ENCODE measurements around the gene TAF6. TPM values are rescaled to one million over a fixed set of nuclear protein-coding genes. Genes with fewer than 3 reads are reported as not detected.

TAF6 gene
- total RNA-seq, 1 experiment from 2014 or later: 87.1 TPM

GRCh38 chr7:100148225-100148558, 29.0 kb upstream of the TAF6 start:
- TF ChIP-seq CTCF (conservative IDR thresholded peaks at IDR 0.05): no peak
- Histone ChIP-seq H3K4me1 (ENCODE audit: insufficient read depth, low read length) (no peaks in the 10 kb centered on the region), H3K14ac (ENCODE audit: insufficient read depth, low read length) (no peak overlapping the region), H4K20me1 (ENCODE audit: control insufficient read depth, insufficient read depth, insufficient read length) (peaks cover 2% of the 10 kb centered on the region), H3K23me2 (ENCODE audit: insufficient read length, low read depth, low read length, poor library complexity, severe bottlenecking) (peaks cover 6% of the 10 kb centered on the region), H3K23ac (ENCODE audit: insufficient read length, low read depth, low read length) (no peak overlapping the region), H2BK20ac (ENCODE audit: low read depth, low read length, poor library complexity, severe bottlenecking) (no peak overlapping the region), H2BK120ac (ENCODE audit: low read depth, low read length, poor library complexity, severe bottlenecking) (no peak overlapping the region), H3K56ac (ENCODE audit: insufficient read length, low read depth, low read length) (no peak overlapping the region), H3K9me3 (ENCODE audit: control insufficient read depth, low read depth, low read length) (no peaks in the 10 kb centered on the region), H2AFZ (ENCODE audit: low read length) (no peak overlapping the region), H2AK5ac (ENCODE audit: insufficient read length, low read length) (no peak overlapping the region), H3K27me3 (ENCODE audit: insufficient read depth, low read length) (no peaks in the 10 kb centered on the region), H3T11ph (ENCODE audit: low read length) (no peak overlapping the region), H4K5ac (ENCODE audit: insufficient read length, low read depth, low read length) (no peak overlapping the region), H2BK15ac (ENCODE audit: low read depth, low read length) (no peak overlapping the region), H3K4ac (ENCODE audit: low read depth, low read length) (no peak overlapping the region), H4K8ac (replicated peaks; ENCODE audit: insufficient read length, low read depth, low read length) (no peak overlapping the region), H2BK5ac (ENCODE audit: insufficient read length, low read length) (no peak overlapping the region), H3K79me2 (ENCODE audit: insufficient read depth, low read length) (no peaks in the 10 kb centered on the region), H3K27ac (ENCODE audit: insufficient read length, low read depth, low read length) (no peak overlapping the region), H2BK12ac (ENCODE audit: insufficient read length, low read depth, low read length) (no peak overlapping the region), H3K18ac (ENCODE audit: insufficient read length, low read depth, low read length) (no peak overlapping the region), H3K4me2 (ENCODE audit: insufficient read depth, insufficient read length, low read length) (peak overlapping the region; percentile 49), H3K79me1 (ENCODE audit: insufficient read depth, low read depth, low read length, poor library complexity, severe bottlenecking) (no peaks in the 10 kb centered on the region), H3K9ac (ENCODE audit: extremely low read depth, insufficient read length, low read length) (no peak overlapping the region), H4K91ac (ENCODE audit: insufficient read length, low read depth, low read length) (no peak overlapping the region)
- DNase-seq: no peak
- H3K4me3 Mint-ChIP-seq: peak overlapping the region; percentile 98
- peaks cover 21 to 24% of the 10 kb centered on the region in 2 experiments for H3K4me1 Mint-ChIP-seq
- WGBS (ENCODE audit: extremely low coverage, insufficient read length, low lambda C conversion rate): no CpG with 5 or more reads among the region's 14 CpGs
- peaks cover 2% of the 10 kb centered on the region; the same call in 1 of the 2 replicates for H3K27me3 Mint-ChIP-seq (ENCODE audit: low read depth)
- peak overlapping the region; percentile 76 to 97 (median 95); a peak in 6 of 7 replicates for H3K27ac Mint-ChIP-seq
- peaks cover 9 to 27% (median 26%) of the 10 kb centered on the region in 3 experiments for H3K36me3 Mint-ChIP-seq (ENCODE audit: insufficient read depth in 1 of 3, low read depth in 3 of 3)
- H3K9me3 Mint-ChIP-seq: no peaks in the 10 kb centered on the region
